ENCODE measurements around the gene FOXF1. TPM values are rescaled to one million over a fixed set of nuclear protein-coding genes. Genes with fewer than 3 reads are reported as not detected.
A peak's percentile ranks its signal among the peaks of the same experiment; 100 is the strongest.

Gene FOXF1
- total RNA-seq, 2 experiments from 2014 or later: not detected

DNA sequence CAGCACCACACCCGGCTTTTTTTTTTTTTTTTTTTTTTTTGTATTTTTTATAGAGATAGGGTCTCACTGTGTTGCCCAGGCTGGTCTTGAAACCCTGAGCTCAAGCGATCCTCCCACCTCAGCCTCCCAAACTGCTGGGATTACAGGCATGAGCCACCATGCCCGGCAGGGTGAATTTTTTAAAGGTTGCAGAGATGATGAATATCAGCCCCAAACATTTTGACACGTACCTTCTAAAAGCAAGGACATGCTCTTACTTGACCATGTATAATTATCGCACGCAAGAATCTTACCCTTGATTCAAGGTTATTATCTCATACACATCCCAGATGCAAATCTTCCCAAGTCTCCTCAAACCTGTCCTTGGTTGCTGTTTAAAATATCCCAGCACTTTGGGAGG lies 52.0 kb downstream of the FOXF1 start:
- no peak for TF ChIP-seq CTCF (IDR thresholded peaks at IDR 0.05)
- H3K27me3 Mint-ChIP-seq: peaks cover 43% of the 10 kb centered on the region
- intact Hi-C loops (cut with micrococcal nuclease): loop anchor here (2.0 to 10.0 kb wide), 3 partner anchors 202 to 500 kb away; no protein-coding TSS in a partner anchor
- H3K4me1 Mint-ChIP-seq (ENCODE audit: low read depth): peaks cover 11% of the 10 kb centered on the region
- H3K36me3 Mint-ChIP-seq (ENCODE audit: low read depth): no peaks in the 10 kb centered on the region
- DNase-seq (no peak), ATAC-seq (no peak)
- no peak overlapping the region for H3K4me3 Mint-ChIP-seq
- POLR2A ChIA-PET: no interaction called here
- no peaks in the 10 kb centered on the region for H3K9me3 Mint-ChIP-seq
- no peak overlapping the region for H3K27ac Mint-ChIP-seq
- CTCF ChIA-PET: interaction anchor here (0.9 to 2.7 kb wide), 2 partner anchors 500 kb away, joined by 3 to 45 read pairs; no protein-coding TSS in a partner anchor

DNA sequence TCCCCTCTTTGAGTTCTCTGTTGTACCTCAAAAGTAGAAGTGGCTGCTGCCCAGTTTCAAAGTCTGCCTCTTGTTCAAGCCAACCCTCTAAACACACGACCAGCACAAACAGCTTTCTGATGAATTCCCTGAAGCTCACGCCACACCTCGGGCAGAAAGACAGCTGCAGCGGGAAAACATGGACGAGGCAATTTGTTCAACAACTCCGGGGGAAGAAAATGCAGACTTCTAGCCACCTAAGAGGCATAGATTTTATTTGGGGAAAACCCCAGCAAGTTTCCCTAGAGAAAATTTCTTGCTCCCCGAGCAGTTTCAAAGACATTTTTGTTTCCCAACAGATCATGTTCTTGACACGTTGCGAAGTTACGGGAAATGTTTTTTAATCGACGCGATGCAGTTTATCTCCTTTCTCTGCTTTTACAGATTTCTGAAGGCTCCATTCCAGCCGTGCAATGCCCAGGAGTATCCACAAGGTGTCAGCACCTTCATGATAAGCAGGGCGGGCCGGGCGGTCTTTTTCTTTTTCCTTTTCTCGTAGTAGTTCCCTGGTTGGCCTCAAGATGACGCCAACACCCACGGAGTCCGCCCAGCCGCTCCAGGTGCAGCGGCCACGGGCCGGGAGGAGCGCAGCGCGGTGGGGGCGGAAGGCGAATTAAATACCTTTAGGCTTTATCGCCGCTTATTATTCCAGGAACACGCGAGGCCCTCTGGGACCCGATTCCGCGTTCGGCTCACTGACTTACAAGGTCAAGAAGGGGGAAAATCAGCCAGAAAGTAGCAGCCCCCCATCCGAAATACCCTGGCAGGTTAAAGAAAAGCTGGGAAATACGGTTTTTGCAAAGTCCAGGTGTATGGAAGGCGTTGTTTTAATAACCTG lies 53.4 kb downstream of the FOXF1 start:
- no peak overlapping the region for H3K27ac Mint-ChIP-seq
- no peak overlapping the region for H3K4me3 Mint-ChIP-seq

More for the DNA sequence above, 53.4 kb downstream of the FOXF1 start:
- Mint-ChIP-seq H3K4me1 (ENCODE audit: low read depth) (peaks cover 11% of the 10 kb centered on the region), H3K9me3 (no peaks in the 10 kb centered on the region), H3K27me3 (peaks cover 47% of the 10 kb centered on the region), H3K36me3 (ENCODE audit: low read depth) (no peaks in the 10 kb centered on the region)
- DNase-seq (peak; percentile 96), ATAC-seq (peak; percentile 97)
- intact Hi-C loops (cut with micrococcal nuclease): loop anchor here (2.0 to 10.0 kb wide), 3 partner anchors 201 to 499 kb away; no protein-coding TSS in a partner anchor
- CTCF ChIA-PET: interaction anchor here (0.6 to 2.7 kb wide), 33 partner anchors 9 to 1073 kb away, joined by 3 to 45 read pairs (median 3); partner anchors contain the start of gene MTHFSD
- POLR2A ChIA-PET: interaction anchor here (1.1 kb wide), 1 partner anchor 9 kb away, joined by 3 read pairs; the partner anchor contains the start of gene MTHFSD
- peak; percentile 100 for TF ChIP-seq CTCF (IDR thresholded peaks at IDR 0.05)

Other genes with a start within 250 kb of the FOXF1 start
- gene MTHFSD, start 44.7 kb downstream of the FOXF1 start, total RNA-seq: 10 to 100 TPM; 19.3 to 22.3 TPM
- gene FOXC2, start 56.3 kb downstream of the FOXF1 start, total RNA-seq: not detected
- not detected for gene FOXL1, start 68.0 kb downstream of the FOXF1 start, total RNA-seq